ENCODE measurements around the gene DERA.
A peak's percentile ranks its signal among the peaks of the same experiment; 100 is the strongest.
"Not testable (repeated sequence)": the region's sequence is repeated elsewhere in the genome, so short reads cannot be mapped to it uniquely, and the experiment has no call there.

Gene DERA

DNA sequence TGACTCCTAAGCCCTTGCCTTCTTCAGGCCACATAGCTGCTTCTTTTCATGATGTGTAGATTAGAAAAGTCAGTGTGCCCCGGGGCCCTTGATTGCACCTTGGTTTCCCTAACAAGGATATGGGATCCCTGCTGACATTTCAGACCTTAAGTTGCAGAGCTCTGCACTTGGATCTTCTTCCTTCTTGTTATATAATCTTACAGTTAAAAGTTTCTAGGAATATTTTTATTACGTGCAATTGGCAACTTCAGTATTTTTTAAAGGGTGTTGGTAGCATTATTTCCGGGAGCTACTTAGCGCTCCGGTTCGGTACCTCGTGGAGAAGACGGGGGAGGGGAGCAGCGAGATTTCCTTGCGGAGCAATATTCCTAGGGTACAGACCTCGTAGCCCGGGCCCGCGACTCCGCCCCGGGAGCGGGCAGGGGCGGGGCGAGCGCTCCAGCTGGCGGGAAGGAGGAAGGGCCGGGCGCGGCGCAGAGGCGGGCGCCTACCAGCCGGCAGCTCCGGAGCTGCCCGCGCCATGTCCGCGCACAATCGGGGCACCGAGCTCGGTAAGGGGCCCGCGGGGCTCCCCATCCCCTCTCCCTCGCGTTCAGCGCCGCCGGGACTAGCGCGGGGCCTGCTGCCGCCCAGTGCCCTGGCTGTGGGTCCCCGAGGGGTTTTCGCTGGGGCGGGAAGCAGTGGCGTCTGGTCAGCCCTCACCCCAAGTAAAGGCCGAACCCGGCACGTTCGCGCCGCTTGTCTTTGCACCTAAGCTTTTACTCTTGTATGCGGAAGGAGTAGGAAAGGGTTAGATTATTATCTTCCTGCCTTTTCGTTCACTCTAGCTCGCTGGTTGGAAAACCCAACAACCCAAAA lies at the start of gene DERA:
Gene DERA (plus strand): TSS at position 469 of the 858 bp plus-strand sequence. CDS start 52 bp downstream, at position 521.
- DNase-seq: peak; percentile 47

DNA sequence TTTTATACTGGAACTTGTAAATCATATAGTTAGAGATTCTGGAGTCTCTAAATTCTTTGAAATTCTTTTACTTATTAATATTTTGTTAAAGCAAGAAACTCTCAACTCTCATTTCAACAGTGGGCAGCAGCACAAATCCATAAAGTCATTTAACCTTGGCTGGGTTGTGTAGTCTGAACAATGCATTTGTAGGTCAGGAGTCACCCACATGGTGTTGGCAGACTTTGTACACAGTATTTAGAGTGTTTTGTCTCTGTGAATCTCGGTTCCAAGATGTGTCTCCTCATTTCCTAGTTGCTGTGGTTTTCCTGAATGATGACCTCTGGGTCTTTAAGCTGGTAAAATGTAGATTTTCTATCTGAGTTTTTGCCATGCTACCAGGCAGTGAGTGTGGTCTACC lies 49.7 kb upstream of the DERA start:
- no peak for DNase-seq

DNA sequence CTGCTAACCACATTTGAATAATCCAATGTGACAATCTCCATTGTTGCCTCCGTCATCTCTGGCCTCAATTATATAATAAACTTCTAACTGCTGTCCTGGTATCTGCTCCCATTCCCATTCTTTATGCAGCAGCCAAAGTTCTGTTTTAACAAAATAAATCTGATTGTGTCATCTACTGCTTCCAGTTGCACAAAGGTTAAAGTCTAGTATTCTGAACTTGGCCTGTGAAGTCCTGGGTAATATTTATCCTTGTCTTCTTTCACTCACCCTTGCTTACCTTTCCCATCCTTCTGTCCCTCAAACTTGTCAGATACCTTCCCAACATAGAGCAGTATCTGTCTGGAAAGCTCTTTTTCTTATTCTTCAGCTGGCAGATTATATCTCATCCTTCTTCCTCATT lies 48.3 kb upstream of the DERA start:
- no peak for DNase-seq

DNA sequence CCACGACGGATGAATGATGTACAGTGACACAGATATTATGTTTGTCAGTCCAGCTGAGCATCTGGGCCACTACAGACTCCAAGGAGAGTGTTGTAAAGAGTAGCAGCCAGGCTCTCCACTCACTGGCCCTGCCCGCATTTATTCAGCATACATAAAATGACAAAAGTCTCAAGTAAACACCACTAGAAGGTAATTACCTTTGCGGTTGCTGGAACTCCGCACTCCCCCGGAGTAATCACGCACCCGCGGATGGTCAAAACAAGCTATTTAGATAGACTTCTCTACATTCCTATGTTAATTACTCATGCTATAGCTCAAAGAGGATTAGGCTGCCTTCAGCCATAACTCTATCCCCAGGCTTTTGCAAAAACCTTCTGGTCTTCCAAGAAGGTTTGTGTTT lies 47.8 kb upstream of the DERA start:
- DNase-seq: no peak

DNA sequence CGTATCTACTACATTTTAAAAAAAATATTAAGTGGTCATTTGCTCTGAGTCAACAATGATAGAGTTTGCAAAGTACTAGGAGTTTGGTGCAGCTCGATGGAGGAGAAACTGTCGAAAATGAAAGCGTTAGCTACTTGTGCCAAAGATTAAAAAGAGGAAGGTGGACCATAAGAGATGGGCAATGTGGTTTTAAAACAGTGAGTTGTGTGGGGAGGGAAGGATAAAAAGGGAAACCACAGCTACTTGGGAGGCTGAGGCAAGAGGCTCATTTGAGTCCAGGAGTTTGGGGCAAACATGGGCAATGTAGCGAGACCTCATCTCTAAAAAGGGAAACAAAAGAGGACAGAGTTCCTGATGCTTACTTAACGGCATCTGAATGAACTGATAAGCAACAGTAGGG lies 47.1 kb upstream of the DERA start:
- DNase-seq: no peak

DNA sequence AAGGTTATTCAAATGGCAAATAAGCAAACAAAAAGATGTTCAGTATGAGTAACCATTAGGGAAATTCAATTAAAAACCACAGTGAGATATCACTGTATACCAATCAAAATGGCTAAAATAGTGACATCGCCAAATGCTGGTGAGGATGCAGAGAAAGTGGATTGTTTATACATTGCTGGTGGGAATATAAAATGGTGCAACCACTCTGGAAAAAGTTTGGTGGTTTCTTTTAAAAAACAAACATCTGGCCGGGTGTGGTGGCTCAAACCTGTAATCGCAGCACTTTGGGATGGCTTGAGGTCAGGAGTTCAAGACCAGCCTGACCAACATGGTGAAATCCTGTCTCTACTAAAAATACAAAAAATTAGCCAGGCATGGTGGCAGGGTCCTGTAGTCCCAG lies 42.9 kb upstream of the DERA start:
- no peak for DNase-seq

DNA sequence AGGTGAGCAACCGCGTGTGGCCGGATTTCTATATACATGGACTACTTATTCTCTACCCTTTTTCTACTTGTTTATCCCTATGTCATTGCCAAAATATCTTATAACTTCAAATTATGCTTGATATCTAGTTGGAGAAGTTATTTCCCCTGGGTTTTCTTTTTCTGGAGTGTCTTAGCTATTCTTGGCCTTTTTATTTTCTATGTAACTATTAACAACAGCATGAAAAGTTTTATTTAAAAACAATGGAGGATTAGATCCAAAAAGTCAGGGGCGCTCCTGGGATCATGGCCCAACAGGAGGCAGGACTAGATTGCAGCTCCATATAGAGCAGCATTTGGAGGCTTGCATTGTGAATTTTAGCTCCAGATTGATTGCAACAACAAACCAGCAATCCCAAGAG lies 37.6 kb upstream of the DERA start:
- no peak for DNase-seq

DNA sequence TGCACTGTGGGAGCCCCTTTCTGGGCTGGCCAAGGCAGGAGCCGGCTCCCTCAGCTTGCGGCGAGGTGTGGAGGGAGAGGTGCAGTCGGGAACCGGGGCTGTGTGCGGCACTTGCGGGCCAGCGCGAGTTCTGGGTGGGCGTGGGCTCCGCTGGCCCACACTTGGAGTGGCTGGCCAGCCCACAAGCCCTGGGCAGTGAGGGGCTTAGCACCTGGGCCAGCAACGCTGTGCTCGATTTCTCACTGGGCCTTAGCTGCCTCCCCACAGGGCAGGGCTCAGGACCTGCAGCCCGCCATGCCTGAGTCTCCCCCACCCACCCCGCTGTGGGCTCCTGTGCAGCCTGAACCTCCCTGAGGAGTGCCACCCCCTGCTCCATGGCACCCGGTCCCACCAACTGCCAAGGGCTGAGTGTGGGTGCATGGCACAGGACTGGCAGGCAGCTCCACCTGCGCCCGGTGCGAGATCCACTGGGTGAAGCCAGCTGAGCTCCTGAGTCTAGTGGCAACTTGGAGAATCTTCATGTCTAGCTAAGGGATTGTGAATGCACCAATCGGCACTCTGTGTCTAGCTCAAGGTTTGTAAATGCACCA lies 36.5 kb upstream of the DERA start:
- not testable (repeated sequence) for DNase-seq

DNA sequence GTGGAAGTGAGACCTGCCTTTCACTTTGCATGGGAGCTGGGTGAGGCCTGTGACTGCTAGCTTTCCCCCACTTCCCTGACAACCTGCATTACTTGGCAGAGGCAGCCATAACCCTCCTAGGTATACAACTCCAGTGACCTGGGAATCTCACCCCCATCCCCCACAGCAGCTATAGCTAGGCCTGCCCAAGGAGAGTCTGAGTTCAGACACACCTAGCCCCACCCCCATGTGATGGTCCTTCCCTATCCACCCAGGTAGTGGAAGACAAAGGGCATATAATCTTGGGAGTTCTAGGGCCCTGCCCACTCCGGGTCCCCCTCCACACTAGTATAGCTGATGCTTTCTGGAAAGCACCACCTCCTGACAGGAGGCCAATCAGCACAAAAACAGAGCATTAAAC lies 35.3 kb upstream of the DERA start:
- DNase-seq: no peak

DNA sequence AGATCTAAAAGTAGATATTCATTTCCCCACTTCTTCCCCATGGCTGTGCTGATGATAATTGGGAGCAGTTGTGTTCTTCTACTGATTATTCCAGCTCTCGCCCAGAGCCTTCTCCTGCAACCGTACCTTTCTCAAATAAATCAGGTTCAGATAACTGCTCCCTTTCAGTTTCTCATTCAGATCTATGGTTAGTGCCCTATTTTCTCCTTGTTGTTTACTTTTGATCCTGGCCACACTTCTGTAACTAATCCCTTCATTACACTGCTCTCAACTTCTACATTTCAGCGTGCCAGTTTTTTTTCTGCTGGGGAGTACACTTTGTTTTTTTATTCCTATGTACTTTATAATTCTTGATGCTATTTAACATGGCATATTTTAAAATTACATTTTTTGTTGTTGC lies 31.7 kb upstream of the DERA start:
- no peak for DNase-seq

DNA sequence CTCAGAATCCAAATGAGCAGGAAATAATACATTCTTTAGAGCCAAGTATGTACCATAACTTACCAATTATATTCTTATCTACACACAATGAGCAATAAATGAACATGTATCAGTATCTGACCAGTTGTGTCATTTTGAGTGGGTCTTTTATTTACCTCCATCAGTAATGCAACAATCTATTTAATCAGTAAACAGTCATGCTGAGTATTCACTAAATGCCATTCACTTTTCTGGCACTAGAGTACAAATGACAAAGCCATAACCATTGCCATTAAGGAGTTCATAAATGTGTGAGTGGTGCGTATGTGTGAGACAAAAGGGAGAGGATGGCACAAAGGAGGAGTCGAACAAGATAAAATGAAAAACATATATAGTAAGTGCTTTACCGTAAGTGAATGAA lies 30.4 kb upstream of the DERA start:
- no peak for DNase-seq

DNA sequence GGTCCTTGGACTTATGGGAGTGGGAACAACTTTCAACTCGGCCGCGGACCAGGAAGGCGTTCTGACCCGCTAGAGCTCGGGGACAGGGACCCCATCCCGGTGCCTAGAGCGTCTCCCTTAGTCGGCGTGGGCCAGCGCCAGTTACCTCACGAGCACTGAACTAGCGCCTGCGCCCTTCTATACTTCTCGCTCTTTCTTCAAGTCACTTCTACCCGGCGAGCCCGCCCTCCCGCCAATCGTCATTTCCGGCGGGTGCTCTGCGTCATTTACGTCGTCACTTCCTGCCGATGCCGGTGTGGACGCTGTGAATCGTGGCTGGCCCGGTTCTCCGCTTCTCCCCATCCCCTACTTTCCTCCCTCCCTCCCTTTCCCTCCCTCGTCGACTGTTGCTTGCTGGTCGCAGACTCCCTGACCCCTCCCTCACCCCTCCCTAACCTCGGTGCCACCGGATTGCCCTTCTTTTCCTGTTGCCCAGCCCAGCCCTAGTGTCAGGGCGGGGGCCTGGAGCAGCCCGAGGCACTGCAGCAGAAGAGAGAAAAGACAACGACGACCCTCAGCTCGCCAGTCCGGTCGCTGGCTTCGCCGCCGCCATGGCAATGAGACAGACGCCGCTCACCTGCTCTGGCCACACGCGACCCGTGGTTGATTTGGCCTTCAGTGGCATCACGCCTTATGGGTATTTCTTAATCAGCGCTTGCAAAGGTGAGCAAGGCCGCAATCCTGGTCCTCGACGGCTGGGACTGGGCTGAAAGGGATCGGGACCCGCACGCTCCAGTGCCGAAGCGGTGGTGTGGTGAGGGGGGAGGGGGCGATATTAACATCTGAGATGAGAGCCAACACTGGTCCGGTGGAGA lies 28.8 kb upstream of the DERA start, which contains the start of gene STRAP:
Gene STRAP (plus strand): TSS at position 270 of the 854 bp plus-strand sequence. CDS start 321 bp downstream, at position 591.
- peak; percentile 97 for DNase-seq

DNA sequence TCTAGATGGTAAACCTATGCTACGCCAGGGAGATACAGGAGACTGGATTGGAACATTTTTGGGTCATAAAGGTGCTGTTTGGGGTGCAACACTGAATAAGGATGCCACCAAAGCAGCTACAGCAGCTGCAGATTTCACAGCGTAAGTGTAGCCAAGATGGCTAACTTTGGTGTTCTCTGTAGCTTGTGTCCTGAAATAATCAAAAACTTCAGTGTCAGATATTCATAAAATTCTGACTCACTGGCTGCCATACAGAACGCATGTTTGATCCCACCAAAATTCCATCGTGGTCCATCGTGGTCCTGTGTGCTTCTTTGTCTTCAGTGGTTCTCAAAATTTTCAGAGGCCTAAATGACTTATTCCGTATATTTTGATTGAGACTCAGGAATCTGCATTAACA lies 27.6 kb upstream of the DERA start:
- no peak for DNase-seq

DNA sequence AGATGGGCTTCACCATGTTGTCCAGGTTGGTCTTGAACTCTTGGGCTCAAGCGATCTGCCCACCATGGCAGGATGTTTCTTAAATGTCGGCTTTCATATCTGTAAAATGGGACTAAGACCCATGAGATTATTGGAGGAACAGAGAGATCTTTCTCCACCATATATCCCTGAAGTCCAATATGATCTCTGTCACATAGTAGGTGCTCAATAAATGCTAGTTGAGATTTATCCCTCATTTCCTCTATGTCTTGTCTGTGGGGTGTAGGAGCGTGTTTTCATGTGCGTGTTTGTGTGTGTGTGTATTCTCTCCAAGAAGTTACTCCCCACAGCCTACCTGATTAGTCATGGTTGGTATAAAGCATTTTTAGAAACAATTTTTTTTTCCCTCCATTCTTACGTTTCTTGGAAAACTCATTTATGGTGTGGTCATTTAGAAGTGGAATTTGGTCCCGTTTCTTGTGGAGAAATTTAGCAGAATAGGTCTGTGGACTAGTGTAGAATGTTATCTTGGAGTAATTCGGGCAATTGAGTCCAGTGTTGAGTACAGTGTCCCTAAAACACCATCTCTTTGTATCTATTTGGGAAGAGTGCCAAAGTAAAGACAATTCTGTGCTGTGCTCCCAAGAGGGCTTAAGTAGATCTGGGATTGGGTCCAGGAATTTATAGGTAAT lies 24.6 kb upstream of the DERA start:
- no peak for DNase-seq

DNA sequence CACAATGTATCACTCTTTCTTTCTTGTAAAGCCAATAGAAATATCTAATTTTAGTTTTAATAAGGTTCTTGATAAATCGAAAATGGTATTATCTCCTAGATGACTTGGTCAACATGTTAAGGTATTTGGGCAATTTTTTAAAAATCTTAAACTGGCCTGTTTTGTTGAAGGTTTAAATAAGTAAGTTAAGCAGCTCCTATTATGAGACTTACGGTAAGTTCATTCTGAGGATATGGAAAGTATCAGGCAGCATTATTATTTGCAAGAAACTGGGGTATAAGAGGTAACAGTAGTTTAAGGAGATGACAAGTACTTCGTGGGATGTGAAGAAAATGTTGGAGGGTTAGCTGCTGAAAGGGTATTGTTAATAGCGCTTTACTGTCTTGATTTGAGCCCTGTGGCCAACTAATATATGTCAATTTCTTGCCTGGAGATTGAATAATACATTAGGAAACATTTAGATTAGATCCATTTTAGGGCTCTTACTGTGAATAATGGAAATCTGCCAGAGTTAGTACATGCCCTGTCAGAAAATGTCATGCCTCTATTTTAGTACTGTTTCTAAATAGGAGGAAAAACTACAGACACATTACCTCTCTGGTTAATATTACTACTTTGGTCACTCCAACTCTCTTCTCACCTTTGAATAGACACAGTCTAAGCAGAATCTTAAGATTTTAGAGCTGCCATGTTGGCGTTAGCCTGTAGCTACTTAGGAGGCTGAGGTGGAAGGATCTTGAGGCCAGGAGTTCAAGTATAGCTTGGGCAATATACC lies 23.9 kb upstream of the DERA start:
- DNase-seq: no peak

DNA sequence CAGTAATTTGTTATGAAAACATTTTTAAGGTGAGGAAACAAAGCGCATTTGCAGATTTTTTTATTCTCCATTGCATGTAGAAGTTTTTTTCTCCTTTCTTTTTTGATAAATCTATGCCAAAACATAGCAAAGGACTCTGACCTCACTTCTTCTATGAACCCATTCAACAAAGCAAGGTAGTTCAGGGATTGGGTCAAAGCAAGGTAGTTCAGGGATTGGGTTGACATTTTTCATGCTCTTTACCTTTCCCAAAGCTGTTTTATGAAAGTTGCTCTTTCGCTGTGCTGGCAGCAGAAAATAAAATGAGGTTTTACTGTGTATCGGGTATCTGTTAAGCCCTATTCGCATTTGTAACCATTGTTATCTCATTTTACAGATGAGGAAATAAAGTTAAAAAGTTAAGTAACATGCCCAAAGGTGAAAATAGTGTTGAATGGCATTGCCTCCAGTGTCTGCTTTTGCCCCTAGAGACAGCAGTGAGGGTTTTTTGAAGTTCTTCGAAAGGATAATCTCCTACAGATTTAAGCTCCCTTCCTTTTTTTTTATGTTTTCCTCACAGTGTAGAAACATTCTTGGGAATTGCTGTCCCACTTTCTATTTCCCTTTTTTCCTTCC lies 18.4 kb upstream of the DERA start:
- no peak for DNase-seq

DNA sequence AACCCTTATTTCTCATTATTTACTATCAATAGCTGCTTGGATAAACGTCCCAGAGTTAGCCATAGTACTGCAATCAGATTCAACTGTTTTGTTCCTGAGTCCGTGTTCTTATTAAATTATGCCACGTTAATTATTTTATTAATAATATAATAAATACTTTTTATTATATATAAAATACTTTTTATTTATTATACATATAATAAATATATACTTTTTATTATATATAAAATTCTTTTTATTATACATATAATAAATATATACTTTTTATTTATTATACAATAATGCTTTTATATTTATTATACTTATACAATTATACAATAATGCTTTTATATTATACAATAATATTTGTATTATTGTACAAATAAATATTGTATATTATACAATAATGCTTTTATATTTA lies 17.9 kb upstream of the DERA start:
- DNase-seq: no peak

DNA sequence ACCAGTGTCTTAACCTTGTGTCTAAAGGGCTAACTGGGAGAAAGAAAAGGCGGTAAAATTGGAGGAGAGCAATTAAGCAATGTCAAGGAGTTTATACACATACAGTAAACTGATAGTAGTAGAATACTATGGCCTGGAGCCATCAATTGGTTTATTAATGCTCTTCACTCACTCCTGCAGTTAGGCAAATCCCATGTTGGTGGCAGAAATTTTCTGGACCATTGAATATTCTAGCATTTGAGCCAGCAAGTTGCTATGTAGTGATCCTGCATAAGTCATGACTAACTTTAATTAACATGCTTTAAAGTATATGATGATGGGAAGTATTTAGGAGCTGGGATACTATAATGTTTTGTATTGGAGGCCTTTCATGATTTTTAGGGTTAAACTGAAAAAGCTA lies 14.3 kb upstream of the DERA start:
- no peak for DNase-seq

DNA sequence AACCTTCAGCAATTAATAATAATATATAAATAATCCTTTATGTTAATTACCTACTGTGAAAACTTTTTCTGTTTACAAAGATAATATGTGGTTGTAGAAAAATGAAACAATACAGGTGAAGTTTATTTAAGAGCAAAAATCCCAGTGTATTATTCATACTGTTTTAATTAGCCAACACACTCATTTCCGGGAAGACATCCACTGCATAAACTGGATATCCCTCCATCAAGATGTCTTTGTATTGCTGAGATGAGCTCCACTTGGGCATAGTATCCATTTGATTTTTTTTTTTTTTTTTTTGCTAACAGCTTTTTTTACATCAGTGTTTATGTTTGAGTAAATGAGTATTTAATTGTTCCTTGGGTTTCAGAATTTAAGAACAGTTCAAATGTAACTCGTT lies 13.7 kb upstream of the DERA start:
- no peak for DNase-seq

DNA sequence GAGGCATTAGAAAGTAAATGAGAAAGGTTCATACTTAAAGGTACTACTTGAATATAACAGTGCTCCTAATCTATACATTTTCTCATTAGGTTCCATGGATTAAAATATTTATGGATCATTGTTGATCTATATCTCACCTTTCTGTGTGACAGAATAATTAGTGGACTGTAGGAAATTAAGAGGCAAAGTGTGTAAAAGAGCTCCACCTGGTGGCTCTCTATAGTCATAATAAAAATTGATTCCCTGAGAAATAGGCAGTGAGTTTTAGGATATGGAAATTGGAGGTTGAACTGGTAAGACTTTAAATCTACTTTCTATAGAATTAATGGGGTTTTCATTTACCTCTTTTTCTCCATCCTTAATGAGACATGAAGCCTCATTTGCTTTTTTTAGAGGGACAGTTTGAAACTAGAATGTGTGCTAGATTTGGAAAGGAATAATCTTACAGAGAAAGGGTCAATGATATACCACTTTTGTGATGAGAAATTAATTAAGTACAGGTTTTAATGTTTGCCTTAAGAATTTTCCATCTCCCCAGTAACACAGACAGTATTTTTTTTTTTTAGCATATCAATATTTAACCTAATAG lies 11.8 kb upstream of the DERA start:
- no peak for DNase-seq

DNA sequence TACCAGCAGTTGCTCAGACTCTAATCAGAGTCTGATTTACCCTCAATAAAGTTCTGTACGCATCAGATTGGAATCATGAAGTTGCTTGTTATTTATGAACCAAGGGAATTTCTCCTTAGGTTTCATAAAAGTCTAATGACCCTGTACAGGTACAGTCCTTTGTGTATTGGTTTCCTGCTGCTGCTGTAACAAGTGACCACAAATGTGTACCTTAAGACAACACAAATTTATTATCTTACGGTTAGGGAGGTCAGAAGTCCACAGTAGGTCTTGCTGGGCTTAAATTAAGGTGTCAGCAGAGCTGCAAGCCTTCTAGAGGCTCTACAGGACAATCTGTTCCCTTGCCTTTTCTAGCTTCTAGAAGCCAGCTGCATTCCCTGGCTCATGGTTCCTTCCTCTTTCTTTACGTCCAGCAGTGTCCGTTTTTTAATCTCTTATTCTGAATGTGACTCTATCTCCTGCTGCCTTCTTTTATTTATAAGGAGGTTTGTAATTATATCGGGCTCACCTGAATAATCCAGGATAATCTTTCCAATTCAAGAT lies 6.7 kb upstream of the DERA start:
- DNase-seq: no peak

Data from CD4-positive, alpha-beta T cell treated with Interferon gamma for 1 hour (primary cell).